ENCODE results near the gene NFATC2.

NFATC2 gene

DNA sequence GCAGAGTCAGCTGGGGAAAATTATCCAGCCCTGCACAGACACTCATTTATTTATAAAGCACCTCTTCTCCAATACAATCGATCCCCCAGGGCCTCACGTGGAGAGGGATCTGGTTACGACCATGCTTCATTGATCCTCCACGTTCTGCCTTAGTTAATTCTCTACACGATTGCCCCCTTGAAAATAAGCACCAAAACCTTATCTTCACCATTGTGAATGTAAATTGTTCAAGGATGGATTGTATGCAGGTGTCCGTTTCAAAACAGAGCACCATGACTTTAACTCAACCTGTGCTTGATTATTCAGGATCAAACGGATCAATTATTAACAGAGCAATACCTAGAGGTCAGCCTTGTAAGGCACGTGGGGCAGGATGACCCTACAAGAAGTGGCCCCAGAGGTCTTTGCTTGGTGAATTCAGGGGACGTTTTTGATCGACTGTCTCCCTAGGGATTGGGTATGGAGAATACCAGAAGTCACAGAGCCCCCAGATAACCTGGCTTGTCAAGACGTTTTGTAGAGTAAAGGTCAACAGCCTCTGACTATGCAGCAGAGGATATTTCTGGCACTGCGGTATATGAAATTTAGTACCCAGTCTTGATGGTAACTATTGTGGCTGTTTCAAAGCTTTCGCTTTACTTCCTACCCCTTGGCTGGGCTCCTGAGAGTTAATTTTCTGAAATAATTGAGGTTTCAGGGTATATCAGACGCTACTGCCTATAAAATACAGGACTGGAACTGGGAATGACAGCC is 112.1 kb downstream of the NFATC2 start:
- DNase-seq (ENCODE audit: low read depth, low spot score), result no peak

DNA sequence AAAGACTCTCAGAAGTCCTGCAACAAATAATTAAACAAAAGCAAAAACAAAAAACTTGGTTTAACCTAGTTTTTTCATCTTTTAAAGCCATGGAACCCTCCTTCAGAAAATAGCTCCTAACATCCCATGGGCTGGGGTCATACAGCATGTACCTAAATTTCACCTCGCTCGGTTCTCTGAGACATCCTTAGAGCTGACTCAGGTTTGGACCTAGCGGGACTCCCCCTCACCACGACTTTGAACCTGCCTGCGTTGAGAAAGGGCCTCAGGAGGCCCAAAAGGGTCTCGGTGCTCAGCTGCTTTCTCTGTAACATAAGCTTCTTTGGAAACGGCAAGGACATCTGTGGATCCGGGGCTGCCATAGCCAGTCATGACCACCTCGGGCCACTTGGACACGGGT is 112.8 kb downstream of the NFATC2 start:
- no peak for DNase-seq (ENCODE audit: low read depth, low spot score)

DNA sequence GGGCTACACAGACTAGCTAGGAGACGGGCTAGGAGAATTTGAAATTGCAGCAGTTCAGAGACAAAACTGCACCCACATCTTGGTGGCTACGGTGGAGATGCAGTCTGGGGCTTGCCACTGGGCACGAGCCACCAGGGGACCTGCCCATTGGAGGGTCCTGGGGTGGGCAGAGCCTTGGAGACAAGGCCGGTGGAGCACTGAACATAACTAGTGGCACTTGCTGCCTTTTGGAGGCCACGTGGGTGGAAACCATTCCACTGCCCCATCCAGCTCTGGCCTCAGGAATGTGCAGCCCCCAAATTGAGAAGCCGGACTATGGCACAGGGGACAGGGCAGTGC is 113.4 kb downstream of the NFATC2 start:
- no peak for DNase-seq (ENCODE audit: low read depth, low spot score)

- DNase-seq (ENCODE audit: low read depth, low spot score), result no peak
Measured at GRCh38 chr20:51428401-51429143, 113.9 kb downstream of the NFATC2 start.

DNA sequence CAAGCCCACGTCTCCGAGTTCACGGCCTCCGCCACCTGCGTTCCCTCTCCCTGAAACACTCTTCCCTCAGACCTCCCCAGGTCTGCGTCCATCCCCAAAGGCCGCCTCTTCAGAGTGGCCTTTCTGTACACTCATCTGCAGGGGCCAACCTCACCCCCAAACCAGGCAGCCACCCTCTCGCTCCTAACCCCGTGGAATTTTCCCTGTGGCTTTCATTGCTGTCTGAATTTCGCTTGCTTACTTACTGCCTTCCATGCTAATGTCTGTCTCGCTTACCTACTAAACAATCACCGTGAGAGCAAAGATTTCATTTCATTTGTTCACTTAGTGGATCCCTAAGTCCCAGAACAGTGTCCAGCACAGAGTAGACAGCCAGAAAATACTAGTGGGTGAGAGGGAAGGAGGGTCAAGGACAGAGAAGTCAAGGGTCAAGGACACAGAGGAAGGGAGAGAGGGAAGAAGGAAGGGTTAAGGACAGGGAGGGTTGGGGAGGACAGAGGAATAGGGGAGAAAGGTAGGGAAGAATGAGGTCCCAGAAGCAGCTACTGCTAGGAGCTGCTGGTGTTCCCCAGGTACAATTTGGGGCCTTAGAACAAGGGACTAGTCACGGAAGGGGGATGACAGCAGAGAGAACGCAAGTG is 114.7 kb downstream of the NFATC2 start:
- DNase-seq (ENCODE audit: low read depth, low spot score), result no peak

DNA sequence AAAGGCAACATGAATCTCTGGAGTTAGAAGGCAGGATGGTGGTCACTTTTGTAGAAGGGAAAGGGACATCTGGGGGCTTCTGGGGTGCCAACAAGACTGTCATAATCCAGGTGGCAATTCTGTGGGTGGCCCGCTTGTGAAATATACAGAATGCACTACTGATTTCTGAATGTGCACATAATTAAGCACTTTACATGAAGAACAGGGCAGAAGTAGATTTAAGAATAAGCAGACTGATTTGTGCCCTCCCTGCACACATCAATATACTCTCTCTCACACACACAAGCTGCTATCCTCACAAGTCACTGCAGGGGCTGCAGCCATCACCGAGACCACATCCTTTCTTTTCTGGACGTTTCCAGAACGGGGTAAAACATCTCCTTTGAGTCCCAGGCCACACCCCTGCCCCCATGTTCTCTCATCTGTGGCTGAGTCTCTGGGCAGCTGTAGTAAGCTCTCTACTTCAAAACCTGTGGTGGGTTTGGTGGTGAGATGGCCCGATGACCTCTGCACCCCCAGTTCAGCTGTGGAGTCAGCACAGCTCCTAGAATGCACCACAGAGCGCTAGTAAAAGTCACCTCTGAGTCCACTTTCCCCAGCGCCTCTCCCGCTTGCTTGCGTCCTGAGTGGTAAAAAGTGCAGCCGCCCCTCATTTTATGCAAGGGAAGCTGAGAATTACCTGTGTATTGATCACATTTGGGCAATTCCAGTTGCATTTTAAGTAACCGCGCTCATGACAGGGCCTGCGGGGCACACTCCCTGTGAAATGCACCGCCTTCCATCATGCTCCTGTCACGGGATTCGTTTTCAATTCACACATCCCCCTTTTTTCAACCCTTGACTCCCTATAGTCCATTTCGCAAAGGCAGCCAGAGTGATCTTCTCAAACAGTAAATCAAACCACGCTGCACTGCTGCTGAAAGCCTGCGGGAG is 115.5 kb downstream of the NFATC2 start:
- no peak for DNase-seq (ENCODE audit: low read depth, low spot score)

GRCh38 chr20:51425347-51426106 is 117.0 kb downstream of the NFATC2 start:
- DNase-seq (ENCODE audit: low read depth, low spot score), result no peak

DNA sequence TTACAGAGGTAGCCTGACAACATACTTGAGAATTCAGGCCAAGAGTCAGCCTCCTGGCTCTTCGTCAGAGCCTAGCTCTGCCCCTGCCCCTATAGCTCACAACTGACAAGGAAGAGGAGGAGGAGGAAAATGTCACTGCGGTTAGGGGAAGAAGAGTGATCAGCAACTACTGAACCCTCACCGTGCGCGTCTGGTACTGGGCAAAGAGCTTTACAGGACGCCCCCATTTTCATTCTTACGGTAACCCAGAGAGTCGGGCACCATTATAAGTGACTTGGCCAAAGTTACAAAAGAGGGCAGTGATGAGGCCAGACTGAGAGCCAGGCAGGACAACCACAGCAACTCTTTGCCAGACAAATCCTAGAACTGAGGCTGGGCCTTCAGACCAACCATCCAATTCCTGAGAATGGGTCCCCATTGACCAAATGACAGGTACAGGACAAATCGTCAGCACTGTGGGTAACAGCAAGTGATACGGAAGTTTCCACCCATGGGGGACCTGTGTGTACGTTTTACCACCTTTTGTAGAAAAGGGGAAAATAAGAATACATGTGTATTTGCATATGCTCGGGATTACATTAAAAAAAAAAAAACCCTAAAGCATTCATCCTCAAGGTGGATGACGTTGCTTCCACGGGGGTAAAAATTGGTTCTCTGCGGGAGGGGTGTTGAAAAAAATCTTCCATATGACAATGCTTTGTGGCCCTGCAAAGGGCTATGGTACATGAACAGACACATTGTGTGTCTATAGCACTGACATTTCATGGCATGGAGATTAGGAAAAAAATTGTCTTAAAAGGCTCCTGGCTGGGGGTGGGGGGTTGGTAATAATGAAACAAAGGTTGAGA is 118.0 kb downstream of the NFATC2 start:
- no peak for DNase-seq (ENCODE audit: low read depth, low spot score)

DNA sequence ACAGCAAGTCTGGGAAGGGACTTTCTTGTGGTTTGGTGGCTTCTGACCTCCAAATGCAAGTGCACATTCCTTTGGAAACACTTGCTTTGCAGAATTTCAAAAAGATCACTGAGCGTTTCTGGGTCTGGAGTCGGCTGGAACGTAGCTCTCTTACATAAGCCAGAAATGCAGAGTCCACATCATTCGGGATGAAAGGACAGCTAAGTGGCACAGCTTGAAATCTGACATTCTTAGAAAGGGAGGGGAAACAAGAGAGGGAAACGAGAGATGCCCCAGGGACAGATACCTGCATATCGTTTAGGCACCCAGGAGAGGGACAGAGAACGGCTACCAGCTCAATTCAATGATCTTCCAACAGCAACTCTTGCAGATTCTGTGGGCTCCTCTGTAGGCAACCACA is 118.7 kb downstream of the NFATC2 start:
- DNase-seq (ENCODE audit: low read depth, low spot score), result no peak

- no peak for DNase-seq (ENCODE audit: low read depth, low spot score)
Measured at GRCh38 chr20:51423290-51423667, 119.2 kb downstream of the NFATC2 start.

DNA sequence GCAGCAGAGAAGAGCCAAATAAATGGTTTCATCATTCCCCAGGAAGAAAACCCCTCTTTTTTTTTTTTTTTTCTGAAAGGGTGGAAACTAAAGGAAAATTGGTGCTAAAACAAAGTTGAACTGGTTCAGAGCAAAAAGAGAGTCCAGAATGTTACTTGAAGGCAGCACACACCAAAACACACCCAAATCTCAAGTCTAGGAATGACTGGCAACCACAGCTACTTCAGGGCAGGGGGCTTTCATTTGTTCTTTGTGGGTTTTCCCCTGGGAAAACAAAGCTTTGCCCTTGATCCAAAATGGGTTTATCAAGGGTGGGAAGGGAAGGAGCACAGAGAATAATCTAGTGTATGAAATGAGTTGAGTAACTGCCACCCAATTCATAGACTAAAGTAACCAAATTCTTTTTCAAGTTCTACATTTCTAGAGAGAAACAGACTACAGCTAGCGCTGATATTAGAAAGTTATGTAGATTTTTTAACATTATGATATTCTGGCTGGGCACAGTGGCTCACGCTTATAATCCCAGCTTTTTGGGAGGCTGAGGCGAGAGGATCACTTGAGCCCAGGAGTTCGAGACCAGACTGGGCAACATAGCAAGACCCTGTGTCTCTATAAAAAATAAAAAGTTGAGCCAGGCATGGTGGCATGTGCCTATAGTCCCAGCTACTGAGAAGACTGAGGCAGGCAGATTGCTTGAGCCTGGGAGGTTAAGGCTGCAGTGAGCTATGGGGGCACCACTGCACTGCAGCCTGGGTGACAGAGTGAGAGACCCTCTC is 119.8 kb downstream of the NFATC2 start:
- no peak for DNase-seq (ENCODE audit: low read depth, low spot score)

- DNase-seq (ENCODE audit: low read depth, low spot score), result no peak
Measured at GRCh38 chr20:51420805-51421204, 121.7 kb downstream of the NFATC2 start.

- no peak for DNase-seq (ENCODE audit: low read depth, low spot score)
Measured at GRCh38 chr20:51420111-51420510, 122.4 kb downstream of the NFATC2 start.

- DNase-seq (ENCODE audit: low read depth, low spot score), result no peak
Measured at GRCh38 chr20:51419646-51420045, 122.9 kb downstream of the NFATC2 start.

DNA sequence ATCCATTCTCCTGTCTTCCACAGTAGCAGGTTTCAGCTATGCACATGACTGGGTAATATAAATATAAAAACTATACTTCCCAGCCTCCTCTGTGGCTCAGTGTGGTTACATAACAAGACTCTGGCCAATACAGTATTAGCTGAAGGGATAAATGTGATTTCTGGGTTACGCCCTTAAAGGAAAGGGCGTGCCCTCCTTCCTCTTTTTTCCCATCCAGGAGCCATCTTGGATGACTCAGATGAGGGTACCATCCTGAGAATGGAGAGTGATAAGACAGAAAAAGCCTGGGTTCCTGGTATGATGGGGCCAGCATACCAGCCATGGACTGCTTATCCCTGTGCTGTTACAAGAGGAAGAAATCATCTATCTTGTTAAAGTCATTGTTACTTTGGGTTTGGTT is 123.3 kb downstream of the NFATC2 start:
- no peak for DNase-seq (ENCODE audit: low read depth, low spot score)

- no peak for DNase-seq (ENCODE audit: low read depth, low spot score)
Measured at GRCh38 chr20:51418137-51418529, 124.4 kb downstream of the NFATC2 start.

- DNase-seq (ENCODE audit: low read depth, low spot score), result no peak
Measured at GRCh38 chr20:51417250-51418136, 125.0 kb downstream of the NFATC2 start.

DNA sequence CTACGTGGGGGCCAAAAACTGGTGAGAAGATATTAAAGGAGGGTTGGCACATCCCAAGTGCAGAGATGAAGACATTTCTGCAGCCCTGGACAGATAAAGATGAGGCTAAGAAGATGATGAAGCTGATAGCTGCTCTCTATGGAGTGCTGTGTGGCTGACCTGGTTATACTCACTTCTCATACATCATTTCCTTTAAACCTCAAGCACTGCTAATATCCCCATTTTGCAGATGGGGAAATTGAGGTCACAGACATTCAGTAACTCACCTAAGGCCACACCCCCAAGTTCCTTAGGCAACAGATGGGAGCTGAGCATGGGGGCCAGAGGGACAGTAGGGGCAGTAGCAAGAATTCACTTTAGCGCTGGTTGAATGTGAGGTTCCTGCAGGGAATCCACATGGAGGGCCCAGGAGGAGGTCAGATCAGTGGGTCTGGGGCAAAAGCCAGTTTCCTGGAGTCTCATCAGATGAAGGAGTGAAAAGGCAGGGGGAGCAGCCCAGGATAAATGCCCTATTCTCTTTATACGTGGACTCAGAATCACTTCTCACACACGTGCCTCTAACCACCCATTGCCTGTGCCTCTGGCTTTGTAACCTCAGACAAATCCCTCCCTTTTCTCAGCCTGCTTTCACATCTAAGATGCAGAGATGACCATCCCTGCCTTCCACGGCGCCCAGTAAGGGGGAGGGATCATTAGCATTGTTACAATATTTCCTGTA is 125.8 kb downstream of the NFATC2 start:
- DNase-seq (ENCODE audit: low read depth, low spot score), result no peak

Data from activated CD4-positive, CD25-positive, alpha-beta regulatory T cell treated with anti-CD3 and anti-CD28 coated beads, Interleukin-2, amount 50 U/mL, for 16 hours (primary cell).